HG03097 (cell line): Measurements from ENCODE around the gene C1orf159.
A peak's percentile ranks its signal among the peaks of the same experiment; 100 is the strongest.
"Not testable (repeated sequence)": the region's sequence is repeated elsewhere in the genome, so short reads cannot be mapped to it uniquely, and the experiment has no call there.

Experiments used
- ATAC-seq: cut with Tn5 transposase; IDR thresholded peaks from one replicate; pipeline ENCODE4 v1.9.1; 2021; ENCODE audit not compliant: unreplicated experiment, low FRiP score

Gene C1orf159

DNA sequence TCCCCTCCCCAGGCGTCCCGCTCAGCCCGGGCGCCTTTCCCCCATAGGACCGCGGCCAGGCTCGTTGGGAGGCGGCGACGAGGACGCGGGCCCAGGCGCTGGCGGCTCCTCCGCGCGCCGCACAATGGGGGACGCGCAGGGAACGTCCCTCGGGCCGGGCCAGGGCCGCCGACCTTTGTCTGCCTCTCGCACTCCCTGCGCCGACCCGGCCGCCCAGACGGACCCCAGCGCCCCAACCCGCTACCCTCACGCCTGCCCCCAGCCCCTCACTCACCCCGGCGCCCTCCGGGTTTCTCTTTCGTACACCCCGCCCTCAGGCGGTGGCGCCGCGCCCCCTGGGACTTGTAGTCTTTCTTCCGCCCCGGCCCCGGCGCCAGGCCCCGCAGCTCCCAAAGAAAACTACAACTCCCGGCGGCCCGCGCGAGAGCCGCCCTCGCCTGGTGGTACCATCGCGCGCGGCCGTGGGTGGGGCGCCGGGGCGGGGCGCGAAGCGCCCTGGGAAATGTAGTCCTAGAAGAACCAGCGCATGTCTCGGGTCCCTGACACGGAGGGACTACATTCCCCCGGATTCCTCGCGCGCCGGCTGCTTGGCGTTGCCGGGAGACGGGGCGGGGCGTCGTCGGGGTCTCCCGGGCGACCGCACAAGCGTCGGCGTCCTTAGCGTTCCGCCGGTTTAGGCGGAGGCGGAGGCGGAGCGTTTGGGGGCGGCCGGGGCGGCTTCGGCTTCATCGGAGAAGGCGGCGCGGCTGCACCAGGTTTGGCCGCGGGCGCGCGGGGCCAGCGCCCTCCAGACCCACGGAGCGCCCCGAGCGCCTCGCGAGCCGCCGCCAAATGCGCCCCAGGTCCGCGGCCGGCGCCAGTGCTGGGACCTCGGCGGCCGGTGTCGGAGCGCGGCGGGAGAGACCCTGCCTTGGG is at the start of gene C1orf159:
C1orf159 (minus strand) TSS at position 304 of the 915 bp plus-strand sequence. CDS start 24,546 bp downstream, outside the sequence.
- peak; percentile 90 for ATAC-seq

DNA sequence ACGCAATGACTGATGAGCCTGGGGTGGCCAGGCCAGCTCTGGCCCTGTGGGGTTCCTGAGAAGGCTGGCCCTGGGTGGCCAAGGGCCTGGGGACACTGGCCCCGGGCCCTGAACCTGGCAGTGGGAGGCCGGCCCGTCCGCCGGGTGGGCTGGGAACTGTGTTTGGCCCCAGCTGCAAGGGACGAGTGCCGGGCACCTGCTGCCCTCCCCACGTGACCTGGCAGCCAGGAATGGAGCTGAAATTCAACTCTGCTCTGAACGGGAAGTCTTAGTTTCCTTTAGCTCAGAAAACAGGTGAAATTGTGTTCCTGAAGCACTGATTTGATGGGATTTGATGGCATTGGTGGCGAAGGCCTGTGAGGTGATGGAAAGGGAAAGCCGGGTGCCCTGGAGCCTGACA is 49.6 kb upstream of the C1orf159 start:
- no peak for ATAC-seq

GRCh38 chr1:1164701-1165451 is 49.0 kb upstream of the C1orf159 start:
- no peak for ATAC-seq

- ATAC-seq = no peak
Measured at GRCh38 chr1:1164361-1164700, 48.4 kb upstream of the C1orf159 start.

DNA sequence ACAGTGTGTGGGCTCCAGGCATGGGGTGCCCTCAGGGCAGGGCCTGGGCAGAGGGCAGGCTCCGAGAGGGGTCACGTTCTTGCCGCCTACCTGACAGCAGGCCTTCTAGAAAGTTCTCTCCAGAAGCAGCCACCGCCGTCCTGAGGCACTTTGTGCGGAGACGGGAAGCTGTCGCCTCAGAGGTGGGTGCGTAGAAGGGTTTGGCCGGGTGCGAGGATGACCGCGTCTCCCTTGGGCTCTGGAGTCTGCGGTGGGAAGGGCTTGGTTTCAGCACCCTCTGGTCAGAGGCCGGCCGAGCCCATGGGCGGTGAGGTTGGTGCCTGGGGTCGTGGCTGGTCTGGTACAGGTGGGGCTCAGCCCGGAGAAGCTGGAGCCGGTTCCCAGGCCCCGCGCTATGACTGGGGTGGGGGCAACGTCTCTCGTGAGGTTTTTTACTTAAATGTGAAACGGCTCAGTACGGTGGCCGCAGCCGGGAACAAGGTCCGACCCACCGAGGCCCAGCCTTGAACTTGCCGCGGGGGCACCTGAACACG is 47.7 kb upstream of the C1orf159 start:
- ATAC-seq = no peak

- ATAC-seq = no peak
Measured at GRCh38 chr1:1162597-1163537, 47.0 kb upstream of the C1orf159 start.

DNA sequence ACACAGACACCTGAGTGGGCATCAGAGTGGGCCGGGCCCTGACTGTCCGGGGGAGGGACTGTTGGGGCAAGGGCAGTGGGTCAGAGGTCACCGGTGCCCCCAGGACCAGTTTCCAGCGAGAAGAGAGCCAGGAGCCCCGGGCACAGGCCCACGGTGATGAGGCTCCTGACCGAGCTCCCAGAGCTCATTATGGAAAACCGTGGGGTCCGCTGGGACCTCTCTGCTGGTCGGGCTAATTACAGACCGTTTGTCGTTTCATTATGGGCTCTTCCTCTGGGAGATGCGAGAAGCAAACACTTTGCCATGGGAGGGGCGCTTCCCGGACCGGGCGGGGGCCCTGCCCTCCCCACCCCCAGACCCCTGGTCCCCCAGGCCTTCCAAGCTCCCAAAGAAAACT is 45.8 kb upstream of the C1orf159 start:
- ATAC-seq = no peak

GRCh38 chr1:1161078-1161682 is 45.3 kb upstream of the C1orf159 start:
- ATAC-seq = no peak

- no peak for ATAC-seq
Measured at GRCh38 chr1:1160281-1160930, 44.5 kb upstream of the C1orf159 start.

DNA sequence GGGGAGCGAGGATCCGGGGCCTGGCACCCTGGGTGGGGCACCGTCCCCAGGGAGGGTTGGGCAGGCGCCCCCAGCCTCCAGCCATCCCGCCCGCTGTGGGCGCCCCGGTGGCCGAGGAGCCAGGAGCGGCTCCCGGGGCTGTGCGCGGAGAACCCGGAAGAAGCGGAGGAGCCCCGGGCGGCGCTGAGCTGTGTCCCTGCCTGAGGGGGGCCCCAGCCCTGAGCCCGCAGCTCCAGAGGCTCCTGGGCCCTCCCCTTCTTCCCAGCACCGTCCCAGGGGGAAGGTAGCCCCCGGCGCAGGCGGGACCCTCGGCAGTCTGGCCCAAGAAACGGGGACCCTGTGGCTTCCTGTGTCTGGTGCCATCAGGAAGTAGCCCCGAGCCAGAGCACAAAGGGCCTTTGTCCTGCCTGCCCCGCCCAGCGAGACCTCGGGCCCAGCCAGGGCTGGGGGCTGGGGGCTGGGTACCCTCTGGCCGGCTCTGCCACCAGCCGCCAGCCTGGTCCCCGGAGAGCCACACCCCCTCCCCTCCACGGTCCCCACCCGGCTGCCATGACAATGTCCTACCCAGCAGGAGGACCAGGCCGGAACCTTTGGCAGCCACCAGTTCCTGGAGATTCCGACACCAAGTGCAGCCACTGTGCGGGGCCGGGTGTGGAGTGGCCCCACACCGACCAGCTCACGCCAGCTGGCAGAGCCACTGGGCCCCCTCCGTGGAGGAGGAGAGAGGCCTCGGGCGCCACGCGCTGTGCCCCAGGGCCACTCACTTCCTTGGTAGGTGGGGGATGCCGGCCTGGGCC is 42.2 kb upstream of the C1orf159 start:
- ATAC-seq = no peak

DNA sequence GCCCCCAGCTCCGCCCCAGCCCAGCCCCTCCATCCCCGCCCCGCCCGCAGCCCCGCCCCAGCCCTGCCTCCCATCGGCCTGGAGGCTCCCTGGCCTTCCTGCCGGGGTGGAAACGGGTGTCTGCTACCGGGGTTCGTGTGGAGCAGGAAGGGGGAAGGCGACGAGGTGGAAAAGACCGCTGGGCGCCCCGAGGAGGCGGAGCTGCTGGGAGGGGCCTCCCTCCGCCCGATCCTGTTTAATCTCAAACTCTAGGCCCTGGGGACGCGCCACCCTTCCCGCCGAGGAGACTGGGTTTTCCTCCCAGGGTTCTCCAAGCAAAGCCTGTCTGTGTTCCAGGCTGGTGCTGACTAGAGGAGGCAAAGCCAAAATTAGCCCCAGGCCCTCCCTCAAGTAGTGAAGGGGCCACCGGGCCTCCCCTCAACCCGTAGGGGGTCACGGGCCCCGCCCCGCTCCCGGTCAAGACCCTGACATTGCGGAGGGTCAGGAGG is 41.6 kb upstream of the C1orf159 start:
- no peak for ATAC-seq

- ATAC-seq = no peak
Measured at GRCh38 chr1:1157033-1157365, 41.1 kb upstream of the C1orf159 start.

GRCh38 chr1:1156140-1157032 is 40.5 kb upstream of the C1orf159 start:
- no peak for ATAC-seq

DNA sequence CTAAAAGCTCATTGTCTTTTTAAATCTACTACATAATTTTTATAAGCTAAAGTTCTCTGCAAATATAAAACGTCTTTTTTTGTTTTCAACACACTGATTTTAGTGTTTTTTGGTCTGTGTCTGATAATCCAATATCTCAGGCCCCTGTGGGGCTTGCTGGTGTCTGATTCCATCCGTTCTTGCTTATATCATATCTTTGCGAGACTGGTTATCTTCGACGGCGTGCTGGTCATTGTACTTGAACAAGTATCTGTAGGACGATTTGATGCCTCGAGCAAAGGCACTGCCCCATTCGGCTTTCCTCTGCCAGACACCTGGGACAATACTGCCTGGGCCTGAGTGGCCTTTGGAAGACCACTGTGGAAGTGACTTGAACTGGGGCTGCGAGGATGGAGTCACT is 39.4 kb upstream of the C1orf159 start:
- no peak for ATAC-seq

DNA sequence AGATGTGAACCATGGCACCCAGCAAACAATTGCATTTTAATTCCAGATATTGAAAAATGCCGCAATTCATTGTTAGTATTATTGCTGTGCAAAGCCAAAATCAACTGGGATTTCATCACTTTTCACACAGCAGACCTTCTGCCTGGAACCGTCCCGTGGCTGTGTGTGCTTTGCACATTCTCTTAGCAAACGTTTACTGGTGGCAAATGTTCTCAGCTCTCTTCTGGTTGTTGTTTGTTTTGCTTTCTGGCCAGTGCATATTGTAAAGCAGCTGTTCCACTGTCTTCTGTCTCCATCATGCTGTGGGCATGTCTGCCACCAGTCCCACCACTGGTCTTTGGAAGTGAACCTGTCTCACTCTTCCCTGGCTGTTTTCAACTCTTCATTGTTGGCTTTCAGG is 38.0 kb upstream of the C1orf159 start:
- no peak for ATAC-seq

- ATAC-seq = not testable (repeated sequence)
Measured at GRCh38 chr1:1153215-1153614, 37.3 kb upstream of the C1orf159 start.

DNA sequence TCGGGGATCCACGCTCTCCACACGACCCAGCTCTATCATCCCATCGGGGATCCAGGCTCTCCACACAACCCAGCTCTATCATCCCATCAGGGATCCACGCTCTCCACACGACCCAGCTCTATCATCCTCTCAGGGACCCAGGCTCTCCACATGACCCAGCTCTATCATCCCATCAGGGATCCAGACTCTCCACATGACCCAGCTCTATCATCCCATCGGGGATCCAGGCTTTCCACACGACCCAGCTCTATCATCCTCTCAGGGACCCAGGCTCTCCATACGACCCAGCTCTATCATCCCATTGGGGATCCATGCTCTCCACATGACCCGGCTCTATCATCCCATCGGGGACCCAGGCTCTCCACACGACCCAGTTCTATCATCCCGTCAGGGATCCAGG is 36.5 kb upstream of the C1orf159 start:
- ATAC-seq = not testable (repeated sequence)

DNA sequence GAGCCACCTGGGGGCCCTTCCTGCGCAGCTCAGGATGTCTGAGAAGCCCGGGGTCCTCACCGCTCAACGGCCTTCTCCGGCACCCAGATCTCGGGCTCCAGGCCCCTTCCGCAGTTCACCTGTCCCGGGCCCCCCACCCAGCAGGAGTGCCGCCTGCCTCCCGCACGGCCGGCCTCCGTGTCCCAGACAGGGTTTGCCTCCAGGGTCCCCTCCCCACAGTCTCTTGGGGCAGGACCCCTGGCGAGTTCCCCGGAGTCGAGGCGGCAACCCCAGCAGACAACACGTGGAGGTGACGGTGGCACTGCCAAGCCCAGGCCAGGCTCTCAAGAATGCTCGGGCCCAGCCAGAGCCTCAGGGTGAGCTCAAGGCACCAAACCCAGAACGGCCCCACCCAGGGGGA is 35.4 kb upstream of the C1orf159 start:
- ATAC-seq = no peak
